ENCODE results near the gene MPPED1. TPM values are rescaled to one million over a fixed set of nuclear protein-coding genes. Genes with fewer than 3 reads are reported as not detected.

Gene MPPED1
- total RNA-seq, 6 donors from 2014 or later, result not detected

GRCh38 chr22:43530349-43531201 lies 118.8 kb downstream of the MPPED1 start:
- H3K9me3 ChIP-seq, result no peaks in the 10 kb centered on the region
- no peak overlapping the region for H3K27ac ChIP-seq
- no peaks in the 10 kb centered on the region for H3K4me1 ChIP-seq
- no peaks in the 10 kb centered on the region for H3K27me3 ChIP-seq
- ATAC-seq (ENCODE audit: low FRiP score in 2 of 2) (no peak), DNase-seq (no peak)
- no peaks in the 10 kb centered on the region for H3K36me3 ChIP-seq
- 85% methylated on average over 26 to 34 of the region's 34 CpGs for WGBS, 2 donors
- H3K4me3 ChIP-seq, result no peak overlapping the region
- TF ChIP-seq EP300 (IDR thresholded peaks at IDR 0.05), result no peak
- TF ChIP-seq POLR2A (IDR thresholded peaks at IDR 0.05), result no peak
- no peak for TF ChIP-seq CTCF (IDR thresholded peaks at IDR 0.05)
- TF ChIP-seq POLR2AphosphoS5 (IDR thresholded peaks at IDR 0.05), result no peak

DNA sequence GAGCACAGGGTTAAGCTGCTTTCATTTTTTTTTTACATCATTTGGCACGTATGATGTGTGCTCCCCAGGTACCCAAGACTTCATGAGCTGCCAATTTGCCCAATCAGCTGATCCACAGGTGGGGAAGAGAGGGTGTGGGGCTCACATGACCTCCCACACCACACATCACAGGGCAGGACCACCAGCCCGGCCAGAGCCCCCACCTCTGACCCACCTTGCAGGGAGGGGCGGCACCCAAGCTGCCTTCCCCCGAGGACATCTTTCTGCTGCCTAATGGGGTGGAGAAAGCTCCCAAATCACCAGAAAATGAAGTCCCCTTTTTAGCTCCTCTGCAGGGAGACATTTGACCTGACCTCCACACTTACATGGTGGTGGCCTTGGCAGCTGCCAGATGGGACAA lies 119.8 kb downstream of the MPPED1 start:
- no peaks in the 10 kb centered on the region for H3K4me1 ChIP-seq
- no peak overlapping the region for H3K4me3 ChIP-seq
- H3K27ac ChIP-seq, result no peak overlapping the region
- TF ChIP-seq POLR2AphosphoS5 (IDR thresholded peaks at IDR 0.05) (no peak), POLR2A (IDR thresholded peaks at IDR 0.05) (no peak)
- no peaks in the 10 kb centered on the region for H3K36me3 ChIP-seq
- no peaks in the 10 kb centered on the region for H3K27me3 ChIP-seq
- 66 to 71% methylated on average over 4 of the region's 4 CpGs for WGBS, 2 donors
- H3K9me3 ChIP-seq, result no peaks in the 10 kb centered on the region
- DNase-seq (no peak), ATAC-seq (ENCODE audit: low FRiP score in 2 of 2) (no peak)

GRCh38 chr22:43532301-43533155 lies 120.7 kb downstream of the MPPED1 start:
- Histone ChIP-seq H3K36me3 (no peaks in the 10 kb centered on the region), H3K27me3 (no peaks in the 10 kb centered on the region), H3K27ac (no peak overlapping the region), H3K9me3 (no peaks in the 10 kb centered on the region), H3K4me3 (no peak overlapping the region), H3K4me1 (no peaks in the 10 kb centered on the region)
- TF ChIP-seq POLR2AphosphoS5 (IDR thresholded peaks at IDR 0.05), result no peak
- no peak for TF ChIP-seq POLR2A (IDR thresholded peaks at IDR 0.05)
- TF ChIP-seq EP300 (IDR thresholded peaks at IDR 0.05), result no peak
- TF ChIP-seq CTCF (IDR thresholded peaks at IDR 0.05), result no peak
- DNase-seq (no peak), ATAC-seq (ENCODE audit: low FRiP score in 2 of 2) (no peak)
- 86 to 87% methylated on average over 14 to 17 of the region's 17 CpGs for WGBS, 2 donors

DNA sequence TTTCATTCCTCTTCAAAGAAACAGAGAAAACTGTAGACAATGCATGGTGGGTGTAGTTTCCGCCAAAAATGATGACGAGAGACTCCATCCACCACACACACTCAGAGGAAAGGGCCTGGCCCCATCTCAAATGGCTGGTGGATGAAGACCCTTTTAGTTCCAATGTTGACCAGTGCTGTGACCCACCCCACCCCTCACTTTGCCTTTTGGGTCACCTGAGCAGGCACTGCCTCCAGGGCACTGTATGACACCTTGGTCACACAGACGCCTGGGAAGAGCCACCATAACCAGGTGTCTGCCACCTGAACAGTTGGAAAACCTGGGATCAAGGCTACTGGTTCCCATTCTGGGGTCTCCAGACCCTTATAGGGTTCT lies 121.3 kb downstream of the MPPED1 start:
- DNase-seq (no peak), ATAC-seq (ENCODE audit: low FRiP score in 2 of 2) (no peak)
- 82 to 94% methylated on average over 3 of the region's 3 CpGs for WGBS, 2 donors
- no peaks in the 10 kb centered on the region for H3K4me1 ChIP-seq
- no peak overlapping the region for H3K4me3 ChIP-seq
- TF ChIP-seq POLR2A (IDR thresholded peaks at IDR 0.05), result no peak
- TF ChIP-seq CTCF (IDR thresholded peaks at IDR 0.05), result no peak
- no peak for TF ChIP-seq POLR2AphosphoS5 (IDR thresholded peaks at IDR 0.05)
- no peak for TF ChIP-seq EP300 (IDR thresholded peaks at IDR 0.05)
- no peaks in the 10 kb centered on the region for H3K9me3 ChIP-seq
- H3K36me3 ChIP-seq, result no peaks in the 10 kb centered on the region
- H3K27me3 ChIP-seq, result no peaks in the 10 kb centered on the region
- H3K27ac ChIP-seq, result no peak overlapping the region

- H3K27me3 ChIP-seq, result no peaks in the 10 kb centered on the region
- no peaks in the 10 kb centered on the region for H3K9me3 ChIP-seq
- H3K27ac ChIP-seq, result no peak overlapping the region
- no peak for DNase-seq
- WGBS, 2 donors, result 83 to 90% methylated on average over 9 to 10 of the region's 10 CpGs
- no peak for ATAC-seq (ENCODE audit: low FRiP score in 2 of 2)
- H3K4me1 ChIP-seq, result no peaks in the 10 kb centered on the region
- no peak overlapping the region for H3K4me3 ChIP-seq
- H3K36me3 ChIP-seq, result no peaks in the 10 kb centered on the region
- TF ChIP-seq POLR2AphosphoS5 (IDR thresholded peaks at IDR 0.05), result no peak
- TF ChIP-seq CTCF (IDR thresholded peaks at IDR 0.05), result no peak
- no peak for TF ChIP-seq POLR2A (IDR thresholded peaks at IDR 0.05)
- TF ChIP-seq EP300 (IDR thresholded peaks at IDR 0.05), result no peak
Observed at GRCh38 chr22:43533656-43534428, 122.0 kb downstream of the MPPED1 start.

All from upper lobe of left lung (tissue), 6 donors.